Measurements from ENCODE around the gene COPG2.

The COPG2 gene

DNA sequence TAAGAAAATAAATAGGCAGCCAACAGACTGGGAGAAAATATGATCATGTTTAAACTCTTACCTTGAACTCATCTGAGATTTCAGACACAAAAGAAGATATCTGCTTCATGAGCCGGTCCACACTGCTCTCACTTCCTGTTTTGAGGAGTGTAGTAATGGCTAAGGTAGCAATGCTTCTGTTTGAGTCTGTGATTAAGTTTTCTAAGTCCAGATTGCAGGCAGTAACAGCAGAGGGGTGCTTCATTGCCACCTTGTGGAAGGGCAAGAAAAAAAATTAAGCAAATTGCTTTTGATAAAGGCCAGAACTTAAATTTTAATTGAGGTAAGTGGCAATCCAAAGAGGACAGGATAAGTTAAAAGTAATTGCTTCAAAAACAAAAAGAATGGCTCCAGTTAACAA lies 107.6 kb downstream of the COPG2 start:
- Histone ChIP-seq H3K4me2 (ENCODE audit: low read length) (no peak overlapping the region), H3K4me3 (ENCODE audit: low read length) (no peak overlapping the region), H3K36me3 (ENCODE audit: control insufficient read depth, low read length) (peaks cover 4% of the 10 kb centered on the region; the same call in 1 of the 2 replicates), H3K9me2 (replicated peaks; ENCODE audit: control insufficient read depth, low read length) (no peaks in the 10 kb centered on the region), H3K9me3 (ENCODE audit: control insufficient read depth, insufficient read depth, low read length) (peaks cover 5% of the 10 kb centered on the region; the same call in 1 of the 2 replicates), H3K27ac (ENCODE audit: low read depth, low read length) (no peak overlapping the region), H3K4me1 (ENCODE audit: control insufficient read depth, low read length) (peaks cover 9% of the 10 kb centered on the region), H4K20me1 (ENCODE audit: control insufficient read depth, insufficient read depth, low read depth, low read length) (no peaks in the 10 kb centered on the region), H3F3A (ENCODE audit: control insufficient read depth, insufficient read depth) (no peaks in the 10 kb centered on the region), H3K27me3 (ENCODE audit: control insufficient read depth, low read length) (no peaks in the 10 kb centered on the region), H3K79me2 (ENCODE audit: control insufficient read depth, low read length) (no peaks in the 10 kb centered on the region)
- no peak for TF ChIP-seq EZH2phosphoT487 (IDR thresholded peaks at IDR 0.05; ENCODE audit: borderline replicate concordance, low read length)
- TF ChIP-seq, protein P1, sequence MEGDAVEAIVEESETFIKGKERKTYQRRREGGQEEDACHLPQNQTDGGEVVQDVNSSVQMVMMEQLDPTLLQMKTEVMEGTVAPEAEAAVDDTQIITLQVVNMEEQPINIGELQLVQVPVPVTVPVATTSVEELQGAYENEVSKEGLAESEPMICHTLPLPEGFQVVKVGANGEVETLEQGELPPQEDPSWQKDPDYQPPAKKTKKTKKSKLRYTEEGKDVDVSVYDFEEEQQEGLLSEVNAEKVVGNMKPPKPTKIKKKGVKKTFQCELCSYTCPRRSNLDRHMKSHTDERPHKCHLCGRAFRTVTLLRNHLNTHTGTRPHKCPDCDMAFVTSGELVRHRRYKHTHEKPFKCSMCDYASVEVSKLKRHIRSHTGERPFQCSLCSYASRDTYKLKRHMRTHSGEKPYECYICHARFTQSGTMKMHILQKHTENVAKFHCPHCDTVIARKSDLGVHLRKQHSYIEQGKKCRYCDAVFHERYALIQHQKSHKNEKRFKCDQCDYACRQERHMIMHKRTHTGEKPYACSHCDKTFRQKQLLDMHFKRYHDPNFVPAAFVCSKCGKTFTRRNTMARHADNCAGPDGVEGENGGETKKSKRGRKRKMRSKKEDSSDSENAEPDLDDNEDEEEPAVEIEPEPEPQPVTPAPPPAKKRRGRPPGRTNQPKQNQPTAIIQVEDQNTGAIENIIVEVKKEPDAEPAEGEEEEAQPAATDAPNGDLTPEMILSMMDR (IDR thresholded peaks at IDR 0.05; ENCODE audit: low read depth, low read length, poor library complexity, severe bottlenecking) = peak; percentile 74

DNA sequence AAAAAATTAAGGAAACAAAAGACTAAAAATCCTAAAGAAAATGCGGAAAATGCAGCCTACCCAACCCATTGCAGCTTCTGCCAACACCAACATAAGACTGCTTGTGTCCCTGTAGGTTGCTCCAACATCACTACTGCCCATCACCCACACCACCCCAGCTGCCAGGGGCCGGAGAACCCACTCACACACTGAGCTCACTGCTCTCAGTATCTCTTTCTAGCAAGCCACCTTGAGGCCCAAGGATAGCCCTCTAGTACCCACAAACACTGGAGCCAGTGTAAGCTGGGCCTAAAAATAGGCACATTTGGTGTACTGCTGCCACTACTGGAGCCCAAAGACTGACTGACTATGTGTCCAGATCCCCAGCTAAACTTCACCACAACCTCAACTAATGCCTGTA lies 109.4 kb downstream of the COPG2 start:
- Histone ChIP-seq H3K27ac (ENCODE audit: low read depth, low read length) (no peak overlapping the region), H3K9me2 (replicated peaks; ENCODE audit: control insufficient read depth, low read length) (no peaks in the 10 kb centered on the region), H3K4me1 (ENCODE audit: control insufficient read depth, low read length) (peaks cover 9% of the 10 kb centered on the region), H3K4me2 (ENCODE audit: low read length) (no peak overlapping the region), H3F3A (ENCODE audit: control insufficient read depth, insufficient read depth) (no peaks in the 10 kb centered on the region), H3K27me3 (ENCODE audit: control insufficient read depth, low read length) (no peaks in the 10 kb centered on the region), H3K9me3 (ENCODE audit: control insufficient read depth, insufficient read depth, low read length) (no peaks in the 10 kb centered on the region; the same call in 1 of the 2 replicates), H3K36me3 (ENCODE audit: control insufficient read depth, low read length) (peaks cover 4% of the 10 kb centered on the region; the same call in 1 of the 2 replicates), H4K20me1 (ENCODE audit: control insufficient read depth, insufficient read depth, low read depth, low read length) (no peaks in the 10 kb centered on the region), H3K79me2 (ENCODE audit: control insufficient read depth, low read length) (no peaks in the 10 kb centered on the region), H3K4me3 (ENCODE audit: low read length) (no peak overlapping the region)
- TF ChIP-seq, protein P1 (IDR thresholded peaks at IDR 0.05; ENCODE audit: low read depth, low read length, poor library complexity, severe bottlenecking) = no peak
- no peak for TF ChIP-seq EZH2phosphoT487 (IDR thresholded peaks at IDR 0.05; ENCODE audit: borderline replicate concordance, low read length)

DNA sequence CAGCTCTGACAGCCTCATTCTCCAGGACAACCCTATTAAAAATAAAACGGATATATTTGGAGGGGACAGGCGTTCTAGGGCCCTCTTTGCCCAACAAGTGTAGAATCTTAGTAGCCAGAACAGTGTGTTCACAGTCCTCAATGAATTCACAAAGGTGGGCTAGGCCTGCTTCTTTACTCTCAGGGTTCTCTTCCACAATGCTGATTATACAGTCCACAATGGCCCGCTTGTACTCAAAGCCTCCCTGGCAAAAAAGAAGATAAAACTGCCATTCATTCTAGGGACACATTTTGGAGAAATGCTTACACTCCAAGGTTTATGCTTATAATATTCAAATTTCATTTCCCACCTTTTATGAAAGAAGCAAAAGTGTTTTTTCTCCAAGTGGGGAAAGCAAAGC lies 114.1 kb downstream of the COPG2 start:
- TF ChIP-seq EZH2phosphoT487 (IDR thresholded peaks at IDR 0.05; ENCODE audit: borderline replicate concordance, low read length) = no peak
- TF ChIP-seq, protein P1 (IDR thresholded peaks at IDR 0.05; ENCODE audit: low read depth, low read length, poor library complexity, severe bottlenecking) = no peak
- Histone ChIP-seq H3K27ac (ENCODE audit: low read depth, low read length) (no peak overlapping the region), H4K20me1 (ENCODE audit: control insufficient read depth, insufficient read depth, low read depth, low read length) (no peaks in the 10 kb centered on the region)

More for the DNA sequence above, 114.1 kb downstream of the COPG2 start:
- no peaks in the 10 kb centered on the region for H3K79me2 ChIP-seq (ENCODE audit: control insufficient read depth, low read length)
- H3K4me3 ChIP-seq (ENCODE audit: low read length) = no peak overlapping the region
- H3K9me2 ChIP-seq (replicated peaks; ENCODE audit: control insufficient read depth, low read length) = no peaks in the 10 kb centered on the region
- no peak overlapping the region for H3K4me2 ChIP-seq (ENCODE audit: low read length)
- H3F3A ChIP-seq (ENCODE audit: control insufficient read depth, insufficient read depth) = no peaks in the 10 kb centered on the region
- H3K9me3 ChIP-seq (ENCODE audit: control insufficient read depth, insufficient read depth, low read length) = no peaks in the 10 kb centered on the region
- no peaks in the 10 kb centered on the region for H3K4me1 ChIP-seq (ENCODE audit: control insufficient read depth, low read length)
- H3K36me3 ChIP-seq (ENCODE audit: control insufficient read depth, low read length) = no peaks in the 10 kb centered on the region
- no peaks in the 10 kb centered on the region for H3K27me3 ChIP-seq (ENCODE audit: control insufficient read depth, low read length)
